Transverse colon (tissue), 4 donors: ENCODE results near the gene MDC1. TPM values are rescaled to one million over a fixed set of nuclear protein-coding genes. Genes with fewer than 3 reads are reported as not detected.

Source experiments
- DNase-seq: peaks from one replicate; pipeline ENCODE4 v3.0.0-alpha.2; 2019
- H3K27ac ChIP-seq, 4 donors: fragments of 200-600 bp; sonication (generic); 2 replicates each; pipeline ENCODE4 v1.5.1; 2016 to 2018; ENCODE audit warnings: inconsistent platforms in 4 of 4
- H3K27me3 ChIP-seq: fragments of 200-600 bp; sonication (generic); 2 replicates; pipeline ENCODE4 v1.5.1; 2017; ENCODE audit warnings: inconsistent platforms
- H3K36me3 ChIP-seq, 4 donors: fragments of 200-600 bp; sonication (generic); 2 replicates each; pipeline ENCODE4 v1.5.1; 2017 to 2019; ENCODE audit warnings: inconsistent platforms in 4 of 4
- H3K4me1 ChIP-seq, 4 donors: fragments of 200-600 bp; sonication (generic); 2 replicates each; pipeline ENCODE4 v1.5.1; 2017 to 2020; ENCODE audit warnings: inconsistent platforms in 4 of 4
- H3K4me3 ChIP-seq, 4 donors: fragments of 200-600 bp; sonication (generic); 1 replicate in 1 of 4; 2 replicates in 3 of 4; pipeline versions ENCODE4 v1.5.1 to v1.6.1; 2017 to 2019; ENCODE audit warnings: inconsistent platforms in 4 of 4
- H3K9me3 ChIP-seq, 2 donors: fragments of 200-600 bp; sonication (generic); 2 replicates each; pipeline ENCODE4 v1.5.1; 2017 to 2019; ENCODE audit warnings: inconsistent platforms in 2 of 2
- CTCF ChIP-seq, 5 experiments: fragments of 200-600 bp in 3 of 5; fragments of 450-650 bp in 2 of 5; sonication (generic) in 3 of 5; IDR thresholded peaks; 1 replicate in 2 of 5; 2 replicates in 3 of 5; pipeline ENCODE4 v1.5.1; 2016 to 2017; ENCODE audit warnings: antibody characterized with exemption in 5 of 5, inconsistent platforms in 3 of 5, mild to moderate bottlenecking in 2 of 5, moderate library complexity in 1 of 5
- EP300 ChIP-seq: sonication (generic); formaldehyde crosslinking; IDR thresholded peaks from one replicate; pipeline ENCODE4 v1.6.1; 2017; ENCODE audit warnings: antibody characterized with exemption, low read depth
- POLR2A ChIP-seq: fragments of 450-650 bp; IDR thresholded peaks from one replicate; pipeline ENCODE4 v1.6.1; 2016; ENCODE audit warnings: antibody characterized with exemption, mild to moderate bottlenecking, moderate library complexity
- POLR2AphosphoS5 ChIP-seq, 3 donors: sonication (generic); formaldehyde crosslinking; IDR thresholded peaks; one replicate each; pipeline ENCODE4 v1.6.1; 2016; ENCODE audit warnings: antibody characterized with exemption in 3 of 3
- WGBS, 2 donors: methylation state at CpG; one replicate each; pipeline ENCODE4 v1.1.5; 2018; ENCODE audit warnings: low coverage in 1 of 2; 5-methylcytosine and 5-hydroxymethylcytosine counted together
- in situ Hi-C, 4 donors: fragments of 200-750 bp; cut with MboI; loops; one replicate each; pipeline versions ENCODE4 v1.15.0 to v1.15.1; 2017; ENCODE audit warnings: low sequenced_read_pairs in 3 of 4, low pct_ligation_motif_present in 1 of 4, low pct_unique_long_range_greater_than_20kb in 1 of 4
- intact Hi-C: fragments of 100-400 bp; cut with DNase I; formaldehyde crosslinking; loops from one replicate; pipeline ENCODE4 v1.15.1; 2023; ENCODE audit warnings: low total_unique reads
- total RNA-seq, 4 donors: library from RNA; depleted of rRNA; stranded (reverse); fragments of >200 nt; gene quantifications; one replicate each; pipeline ENCODE4 v1.1.0, GENCODE V29; 2016

Gene MDC1
- total RNA-seq, 4 donors from 2014 or later, result 3.1 to 13.5 (median 9.7) TPM

DNA sequence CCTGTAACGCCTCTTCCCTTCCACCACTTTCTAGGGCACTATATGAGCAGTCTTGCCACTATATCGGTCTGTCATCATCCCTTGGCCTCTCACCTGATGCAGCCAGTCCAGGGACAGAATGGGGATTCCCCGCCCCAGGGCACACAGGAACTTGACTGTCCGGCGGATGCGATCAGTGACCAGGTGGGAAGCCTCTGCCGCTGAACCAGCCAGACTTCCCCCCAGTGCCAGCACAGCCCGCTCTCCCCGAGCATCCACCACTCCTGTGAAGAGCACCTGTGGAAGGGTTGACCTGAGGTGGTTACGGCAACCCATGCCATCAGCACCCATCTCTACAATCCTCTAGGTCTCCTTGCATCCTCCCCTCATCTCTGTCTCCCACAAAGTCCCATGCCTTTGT, 14.1 kb downstream of the MDC1 start:
- no peaks in the 10 kb centered on the region for H3K9me3 ChIP-seq
- H3K4me3 ChIP-seq, result no peak overlapping the region
- TF ChIP-seq POLR2A, result no peak
- no peak for TF ChIP-seq POLR2AphosphoS5 (IDR thresholded peaks at IDR 0.05)
- no peak for TF ChIP-seq EP300
- no peak for TF ChIP-seq CTCF (IDR thresholded peaks at IDR 0.05)
- no peaks in the 10 kb centered on the region for H3K36me3 ChIP-seq
- WGBS, 2 donors, result 97% methylated on average over 10 of the region's 10 CpGs; no CpG with 5 or more reads in 1 of the 2 donors
- H3K27ac ChIP-seq, result no peak overlapping the region
- H3K27me3 ChIP-seq, result no peaks in the 10 kb centered on the region
- in situ Hi-C loops, result no loop called here
- no peak for DNase-seq
- intact Hi-C loops, result no loop called here
- H3K4me1 ChIP-seq, result no peaks in the 10 kb centered on the region

- Histone ChIP-seq H3K27ac (no peak overlapping the region), H3K36me3 (no peaks in the 10 kb centered on the region), H3K4me1 (no peaks in the 10 kb centered on the region), H3K27me3 (no peaks in the 10 kb centered on the region), H3K4me3 (no peak overlapping the region), H3K9me3 (no peaks in the 10 kb centered on the region)
- no peak for TF ChIP-seq POLR2A
- no peak for TF ChIP-seq CTCF (IDR thresholded peaks at IDR 0.05)
- no peak for TF ChIP-seq EP300
- TF ChIP-seq POLR2AphosphoS5 (IDR thresholded peaks at IDR 0.05), result no peak
- in situ Hi-C loops (no loop called here), intact Hi-C loops (no loop called here)
- WGBS, 2 donors, result 70 to 83% methylated on average over 2 to 4 of the region's 4 CpGs
- no peak for DNase-seq
Measured at GRCh38 chr6:30700340-30700739, 16.7 kb downstream of the MDC1 start.

DNA sequence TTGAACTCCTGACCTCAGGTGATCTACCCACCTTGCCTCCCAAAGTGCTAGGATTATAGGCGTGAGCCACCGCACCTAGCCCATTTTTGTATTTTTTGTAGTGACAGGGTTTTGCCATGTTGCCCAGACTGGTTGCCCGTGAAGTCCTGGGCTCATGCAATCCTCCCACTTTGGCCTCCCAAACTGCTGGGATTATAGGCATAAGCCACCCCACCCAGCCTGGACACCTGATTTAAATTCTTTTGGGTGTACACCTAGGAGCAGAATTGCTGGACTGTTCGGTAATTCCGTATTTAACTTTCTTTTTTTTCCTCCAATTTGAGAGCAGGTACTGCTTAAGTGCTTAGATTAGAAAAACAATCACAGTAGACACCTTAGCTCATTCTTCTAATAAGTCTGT, 20.6 kb downstream of the MDC1 start:
- H3K27me3 ChIP-seq, result no peaks in the 10 kb centered on the region
- 92 to 96% methylated on average over 2 to 5 of the region's 5 CpGs for WGBS, 2 donors
- intact Hi-C loops, result no loop called here
- no peak for DNase-seq
- no peaks in the 10 kb centered on the region for H3K36me3 ChIP-seq
- H3K27ac ChIP-seq, result no peak overlapping the region
- peaks cover 0 to 3% (median 1%) of the 10 kb centered on the region in 4 donors for H3K4me1 ChIP-seq
- H3K9me3 ChIP-seq, result no peaks in the 10 kb centered on the region
- TF ChIP-seq POLR2AphosphoS5 (IDR thresholded peaks at IDR 0.05) (no peak), CTCF (IDR thresholded peaks at IDR 0.05) (no peak), EP300 (no peak), POLR2A (no peak)
- H3K4me3 ChIP-seq, result no peak overlapping the region
- in situ Hi-C loops, result no loop called here

- in situ Hi-C loops, result no loop called here
- WGBS, 2 donors, result 13 to 18% methylated on average over 6 to 8 of the region's 8 CpGs
- H3K4me3 ChIP-seq, result peak overlapping the region in 3 of 4 donors; percentile 57 to 82 (median 61)
Measured at GRCh38 chr6:30691208-30691847, 25.8 kb downstream of the MDC1 start.

More at GRCh38 chr6:30691208-30691847, 25.8 kb downstream of the MDC1 start:
- TF ChIP-seq EP300, result no peak
- no peak for TF ChIP-seq POLR2A
- TF ChIP-seq POLR2AphosphoS5 (IDR thresholded peaks at IDR 0.05), result no peak
- TF ChIP-seq CTCF (IDR thresholded peaks at IDR 0.05), result no peak
- intact Hi-C loops, result no loop called here
- no peaks in the 10 kb centered on the region for H3K9me3 ChIP-seq
- H3K27me3 ChIP-seq, result no peaks in the 10 kb centered on the region
- DNase-seq, result no peak
- no peaks in the 10 kb centered on the region for H3K36me3 ChIP-seq
- peaks cover 6 to 39% (median 28%) of the 10 kb centered on the region in 4 donors for H3K4me1 ChIP-seq
- peak overlapping the region; percentile 93 to 99 (median 96) for H3K27ac ChIP-seq
